ENCODE results near the gene DUSP22.

DUSP22 gene

GRCh38 chr6:337805-338368 lies 45.6 kb downstream of the DUSP22 start:
- no peaks in the 10 kb centered on the region for H3K9me3 ChIP-seq (ENCODE audit: insufficient read depth, low read length)
- no peak overlapping the region for H3K27ac ChIP-seq (ENCODE audit: low read length)
- no peak overlapping the region for H3K4me2 ChIP-seq (ENCODE audit: low read length)
- no peak overlapping the region for H3K9ac ChIP-seq (ENCODE audit: low read length)
- peaks cover 89% of the 10 kb centered on the region for H4K20me1 ChIP-seq (ENCODE audit: insufficient read depth, low read length)
- H2AFZ ChIP-seq (ENCODE audit: low read depth, low read length): no peak overlapping the region
- H3K79me2 ChIP-seq (ENCODE audit: low read length): peaks cover 38% of the 10 kb centered on the region; the same call in 1 of the 2 replicates
- no peak overlapping the region for H3K4me3 ChIP-seq (ENCODE audit: low read length)
- H3K36me3 ChIP-seq (replicated peaks; ENCODE audit: low read depth, low read length): peaks cover 47% of the 10 kb centered on the region
- peaks cover 51% of the 10 kb centered on the region for H3K4me1 ChIP-seq (ENCODE audit: low read length)
- H3K27me3 ChIP-seq (ENCODE audit: low read depth, low read length): peaks cover 13% of the 10 kb centered on the region; the same call in 1 of the 2 replicates
- no peak for TF ChIP-seq EZH2phosphoT487 (IDR thresholded peaks at IDR 0.05; ENCODE audit: low read depth)
- TF ChIP-seq CTCF (IDR thresholded peaks at IDR 0.05; ENCODE audit: low read depth, low read length): no peak

- Histone ChIP-seq H3K27me3 (ENCODE audit: low read depth, low read length) (peaks cover 13% of the 10 kb centered on the region; the same call in 1 of the 2 replicates), H3K27ac (ENCODE audit: low read length) (no peak overlapping the region), H3K4me3 (ENCODE audit: low read length) (no peak overlapping the region), H3K9me3 (ENCODE audit: insufficient read depth, low read length) (no peaks in the 10 kb centered on the region), H4K20me1 (ENCODE audit: insufficient read depth, low read length) (peaks cover 89% of the 10 kb centered on the region), H2AFZ (ENCODE audit: low read depth, low read length) (no peak overlapping the region), H3K4me1 (ENCODE audit: low read length) (peaks cover 47% of the 10 kb centered on the region), H3K36me3 (replicated peaks; ENCODE audit: low read depth, low read length) (peaks cover 47% of the 10 kb centered on the region), H3K4me2 (ENCODE audit: low read length) (no peak overlapping the region), H3K79me2 (ENCODE audit: low read length) (peaks cover 36% of the 10 kb centered on the region), H3K9ac (ENCODE audit: low read length) (no peak overlapping the region)
- TF ChIP-seq EZH2phosphoT487 (IDR thresholded peaks at IDR 0.05; ENCODE audit: low read depth): no peak
- no peak for TF ChIP-seq CTCF (IDR thresholded peaks at IDR 0.05; ENCODE audit: low read depth, low read length)
Observed at GRCh38 chr6:338815-339262, 46.6 kb downstream of the DUSP22 start.

- H4K20me1 ChIP-seq (ENCODE audit: insufficient read depth, low read length): peaks cover 89% of the 10 kb centered on the region
- no peak overlapping the region for H3K9ac ChIP-seq (ENCODE audit: low read length)
- H3K36me3 ChIP-seq (replicated peaks; ENCODE audit: low read depth, low read length): peaks cover 48% of the 10 kb centered on the region
- H2AFZ ChIP-seq (ENCODE audit: low read depth, low read length): no peak overlapping the region
- TF ChIP-seq CTCF (IDR thresholded peaks at IDR 0.05; ENCODE audit: low read depth, low read length): no peak
- no peak for TF ChIP-seq EZH2phosphoT487 (IDR thresholded peaks at IDR 0.05; ENCODE audit: low read depth)
- H3K27ac ChIP-seq (ENCODE audit: low read length): no peak overlapping the region
- H3K4me1 ChIP-seq (ENCODE audit: low read length): peaks cover 47% of the 10 kb centered on the region
- H3K4me3 ChIP-seq (ENCODE audit: low read length): no peak overlapping the region
- peaks cover 40% of the 10 kb centered on the region for H3K79me2 ChIP-seq (ENCODE audit: low read length)
- H3K9me3 ChIP-seq (ENCODE audit: insufficient read depth, low read length): no peaks in the 10 kb centered on the region
- H3K4me2 ChIP-seq (ENCODE audit: low read length): no peak overlapping the region
- peaks cover 13% of the 10 kb centered on the region; the same call in 1 of the 2 replicates for H3K27me3 ChIP-seq (ENCODE audit: low read depth, low read length)
Observed at GRCh38 chr6:339480-339879, 47.2 kb downstream of the DUSP22 start.

GRCh38 chr6:340186-340955 lies 48.1 kb downstream of the DUSP22 start:
- peaks cover 88% of the 10 kb centered on the region for H4K20me1 ChIP-seq (ENCODE audit: insufficient read depth, low read length)
- peaks cover 49% of the 10 kb centered on the region for H3K36me3 ChIP-seq (replicated peaks; ENCODE audit: low read depth, low read length)
- peaks cover 47% of the 10 kb centered on the region for H3K4me1 ChIP-seq (ENCODE audit: low read length)
- H3K4me2 ChIP-seq (ENCODE audit: low read length): peak overlapping the region; percentile 54
- H3K4me3 ChIP-seq (ENCODE audit: low read length): no peak overlapping the region
- peaks cover 13% of the 10 kb centered on the region; the same call in 1 of the 2 replicates for H3K27me3 ChIP-seq (ENCODE audit: low read depth, low read length)
- no peak overlapping the region for H3K9ac ChIP-seq (ENCODE audit: low read length)
- no peak overlapping the region for H3K27ac ChIP-seq (ENCODE audit: low read length)
- no peak for TF ChIP-seq CTCF (IDR thresholded peaks at IDR 0.05; ENCODE audit: low read depth, low read length)
- no peak for TF ChIP-seq EZH2phosphoT487 (IDR thresholded peaks at IDR 0.05; ENCODE audit: low read depth)
- H2AFZ ChIP-seq (ENCODE audit: low read depth, low read length): no peak overlapping the region
- H3K79me2 ChIP-seq (ENCODE audit: low read length): peaks cover 46% of the 10 kb centered on the region
- H3K9me3 ChIP-seq (ENCODE audit: insufficient read depth, low read length): no peaks in the 10 kb centered on the region
